Epithelial cell of prostate (primary cell): ENCODE data around the gene POMC.
"Not testable (repeated sequence)": the region's sequence is repeated elsewhere in the genome, so short reads cannot be mapped to it uniquely, and the experiment has no call there.

Experiments
- DNase-seq: peaks from one replicate; pipeline ENCODE4 v3.0.0-alpha.2; 2011; ENCODE audit warnings: low read depth, low spot score
- H3K27ac ChIP-seq: fragments of 450-650 bp; 2 replicates; pipeline ENCODE4 v1.5.1; 2017; ENCODE audit warnings: mild to moderate bottlenecking

The POMC gene

GRCh38 chr2:25177211-25177611, 8.8 kb upstream of the POMC start:
- no peak for DNase-seq
- no peak overlapping the region for H3K27ac ChIP-seq

GRCh38 chr2:25176541-25177181, 8.3 kb upstream of the POMC start:
- H3K27ac ChIP-seq: no peak overlapping the region
- DNase-seq: no peak

- DNase-seq: no peak
- no peak overlapping the region for H3K27ac ChIP-seq
Observed at GRCh38 chr2:25176138-25176537, 7.8 kb upstream of the POMC start.

GRCh38 chr2:25174192-25174861, 5.9 kb upstream of the POMC start:
- no peak overlapping the region for H3K27ac ChIP-seq
- no peak for DNase-seq

- DNase-seq: no peak
- no peak overlapping the region for H3K27ac ChIP-seq
Observed at GRCh38 chr2:25173719-25174118, 5.3 kb upstream of the POMC start.

GRCh38 chr2:25170888-25171287, 2.5 kb upstream of the POMC start:
- DNase-seq: no peak
- no peak overlapping the region for H3K27ac ChIP-seq

- DNase-seq: no peak
Observed at GRCh38 chr2:25169073-25169470, 692 bp upstream of the POMC start.

GRCh38 chr2:25165992-25166875, 2.1 kb downstream of the POMC start:
- H3K27ac ChIP-seq: no peak overlapping the region
- DNase-seq: no peak

More at GRCh38 chr2:25169073-25169470, 692 bp upstream of the POMC start:
- no peak overlapping the region for H3K27ac ChIP-seq

- no peak overlapping the region for H3K27ac ChIP-seq
- no peak for DNase-seq
Observed at GRCh38 chr2:25164561-25164960, 3.8 kb downstream of the POMC start.

- not testable (repeated sequence) for H3K27ac ChIP-seq
Observed at GRCh38 chr2:25162061-25162460, 6.3 kb downstream of the POMC start.

GRCh38 chr2:25161055-25161781, 7.2 kb downstream of the POMC start:
- no peak overlapping the region for H3K27ac ChIP-seq
- DNase-seq: no peak

More at GRCh38 chr2:25162061-25162460, 6.3 kb downstream of the POMC start:
- not testable (repeated sequence) for DNase-seq

- H3K27ac ChIP-seq: no peak overlapping the region
- DNase-seq: no peak
Observed at GRCh38 chr2:25160376-25160775, 8.0 kb downstream of the POMC start.

- no peak for DNase-seq
- H3K27ac ChIP-seq: no peak overlapping the region
Observed at GRCh38 chr2:25159949-25160348, 8.4 kb downstream of the POMC start.

GRCh38 chr2:25158096-25158852, 10.1 kb downstream of the POMC start:
- DNase-seq: no peak
- H3K27ac ChIP-seq: no peak overlapping the region

GRCh38 chr2:25155401-25155800, 13.0 kb downstream of the POMC start:
- DNase-seq: no peak
- no peak overlapping the region for H3K27ac ChIP-seq

- no peak for DNase-seq
- no peak overlapping the region for H3K27ac ChIP-seq
Observed at GRCh38 chr2:25151718-25152117, 16.7 kb downstream of the POMC start.

GRCh38 chr2:25150993-25151392, 17.4 kb downstream of the POMC start:
- not testable (repeated sequence) for DNase-seq, H3K27ac ChIP-seq

GRCh38 chr2:25149646-25150045, 18.7 kb downstream of the POMC start:
- DNase-seq: no peak
- H3K27ac ChIP-seq: no peak overlapping the region

- no peak overlapping the region for H3K27ac ChIP-seq
- no peak for DNase-seq
Observed at GRCh38 chr2:25146896-25147295, 21.5 kb downstream of the POMC start.

GRCh38 chr2:25145803-25146202, 22.6 kb downstream of the POMC start:
- no peak overlapping the region for H3K27ac ChIP-seq
- no peak for DNase-seq
